Measurements from ENCODE around the gene CCDC89. TPM values are rescaled to one million over a fixed set of nuclear protein-coding genes. Genes with fewer than 3 reads are reported as not detected.

The CCDC89 gene
- total and polyA plus RNA-seq, 2 of the 4 experiments (the other 2 are of a cell fraction): 4.0 to 7.9 TPM

GRCh38 chr11:85634747-85635146, 51.2 kb downstream of the CCDC89 start:
- Histone ChIP-seq H2AK9ac (replicated peaks; ENCODE audit: low read depth, low read length, poor library complexity) (no peak overlapping the region), H3K9ac (ENCODE audit: low read depth, low read length) (no peak overlapping the region), H3K4me3 (ENCODE audit: insufficient read depth, low read depth, low read length) (no peak overlapping the region), H3K56ac (ENCODE audit: extremely low read depth, insufficient read depth, low read length) (no peak overlapping the region), H3K4ac (ENCODE audit: low read depth, low read length) (no peak overlapping the region), H2BK5ac (ENCODE audit: low read depth, low read length, poor library complexity, severe bottlenecking) (no peak overlapping the region), H3K18ac (ENCODE audit: low read depth, low read length) (no peak overlapping the region), H3K4me2 (ENCODE audit: low read depth, low read length) (no peak overlapping the region), H2AK5ac (ENCODE audit: low read depth, low read length) (no peak overlapping the region), H3K4me1 (ENCODE audit: control insufficient read depth, insufficient read depth, low read length) (no peaks in the 10 kb centered on the region; the same call in 1 of the 2 replicates), H2BK120ac (ENCODE audit: low read depth, low read length) (no peak overlapping the region), H2BK20ac (ENCODE audit: low read depth, low read length) (no peak overlapping the region), H3K27me3 (ENCODE audit: control insufficient read depth, insufficient read depth, low read length) (no peaks in the 10 kb centered on the region), H3K27ac (ENCODE audit: insufficient read depth, low read length) (no peak overlapping the region), H3K23ac (ENCODE audit: low read depth, low read length) (no peak overlapping the region), H4K8ac (ENCODE audit: low read depth in 2 of 2, low read length in 2 of 2) (no peak overlapping the region), H3K79me1 (ENCODE audit: low read depth in 1 of 2, low read length in 2 of 2) (peaks cover 3 to 17% of the 10 kb centered on the region in 2 experiments; a peak in 2 of 4 replicates), H3K14ac (replicated peaks; ENCODE audit: low read depth, low read length) (no peak overlapping the region), H4K5ac (ENCODE audit: low read depth, low read length) (no peak overlapping the region), H3K9me3 (ENCODE audit: control insufficient read depth, insufficient read depth, low read length) (no peaks in the 10 kb centered on the region), H4K20me1 (ENCODE audit: insufficient read depth, low read length) (no peaks in the 10 kb centered on the region), H2BK15ac (ENCODE audit: low read depth, low read length) (no peak overlapping the region), H3K9me1 (ENCODE audit: insufficient read depth, low read length) (no peaks in the 10 kb centered on the region), H4K91ac (ENCODE audit: insufficient read depth, low read depth, low read length) (no peak overlapping the region), H3K36me3 (ENCODE audit: control insufficient read depth, insufficient read depth, low read length) (peaks cover 7% of the 10 kb centered on the region), H2AFZ (replicated peaks; ENCODE audit: low read length, poor library complexity) (no peak overlapping the region)
- ChIA-PET POLR2A (ENCODE audit: unreplicated experiment) (no interaction called here), CTCF (no interaction called here)
- DNase-seq (no peak), ATAC-seq (ENCODE audit: low read depth) (no peak)
- no CpG with 5 or more reads among the region's 3 CpGs for WGBS, 2 experiments (ENCODE audit: extremely low coverage in 2 of 2, insufficient read length in 1 of 2)
- BruUV-seq (replicated peaks): no TSS peak
- dilution Hi-C loops (cut with HindIII; ENCODE audit: low sequenced_read_pairs, unreplicated experiment): no loop called here
- in situ Hi-C loops (cut with MboI; ENCODE audit: low sequenced_read_pairs): no loop called here
- intact Hi-C loops (cut with micrococcal nuclease): no loop called here
- no peak for TF ChIP-seq RFX5 (IDR thresholded peaks at IDR 0.05; ENCODE audit: low read depth, low read length)
- no peak for TF ChIP-seq MAZ (IDR thresholded peaks at IDR 0.05; ENCODE audit: borderline replicate concordance, low read depth, low read length)
- no peak for TF ChIP-seq ELK1 (IDR thresholded peaks at IDR 0.05; ENCODE audit: borderline replicate concordance, low read depth, low read length)
- TF ChIP-seq RCOR1 (IDR thresholded peaks at IDR 0.05; ENCODE audit: insufficient replicate concordance, low read length): no peak
- TF ChIP-seq NFE2L2 (IDR thresholded peaks at IDR 0.05; ENCODE audit: low read depth, low read length): no peak
- TF ChIP-seq FOS (IDR thresholded peaks at IDR 0.05; ENCODE audit: low read depth, low read length): no peak
- TF ChIP-seq SMC3 (IDR thresholded peaks at IDR 0.05; ENCODE audit: low read depth, low read length): no peak
- no peak for TF ChIP-seq CHD1 (IDR thresholded peaks at IDR 0.05; ENCODE audit: low read depth, low read length)
- TF ChIP-seq POLR2A (IDR thresholded peaks at IDR 0.05; ENCODE audit: low read depth, low read length): no peak
- TF ChIP-seq USF2 (IDR thresholded peaks at IDR 0.05; ENCODE audit: low read depth, low read length): no peak
- TF ChIP-seq CEBPB (IDR thresholded peaks at IDR 0.05; ENCODE audit: low read depth, low read length): no peak
- TF ChIP-seq RAD21 (IDR thresholded peaks at IDR 0.05; ENCODE audit: low read length): no peak
- TF ChIP-seq MXI1 (IDR thresholded peaks at IDR 0.05; ENCODE audit: borderline replicate concordance, low read depth, low read length): no peak
- no peak for TF ChIP-seq CTCF (conservative IDR thresholded peaks at IDR 0.05; ENCODE audit: low read depth, low read length)
- TF ChIP-seq MAFK (IDR thresholded peaks at IDR 0.05; ENCODE audit: low read depth, low read length): no peak

Data from IMR-90 (cell line).